HG03095 (cell line): Measurements from ENCODE around the gene ALDH5A1.

Experiments used
- ATAC-seq: cut with Tn5 transposase; IDR thresholded peaks from one replicate; pipeline ENCODE4 v1.9.1; 2021; ENCODE audit warnings: moderate library complexity; ENCODE audit not compliant: unreplicated experiment

The ALDH5A1 gene

DNA sequence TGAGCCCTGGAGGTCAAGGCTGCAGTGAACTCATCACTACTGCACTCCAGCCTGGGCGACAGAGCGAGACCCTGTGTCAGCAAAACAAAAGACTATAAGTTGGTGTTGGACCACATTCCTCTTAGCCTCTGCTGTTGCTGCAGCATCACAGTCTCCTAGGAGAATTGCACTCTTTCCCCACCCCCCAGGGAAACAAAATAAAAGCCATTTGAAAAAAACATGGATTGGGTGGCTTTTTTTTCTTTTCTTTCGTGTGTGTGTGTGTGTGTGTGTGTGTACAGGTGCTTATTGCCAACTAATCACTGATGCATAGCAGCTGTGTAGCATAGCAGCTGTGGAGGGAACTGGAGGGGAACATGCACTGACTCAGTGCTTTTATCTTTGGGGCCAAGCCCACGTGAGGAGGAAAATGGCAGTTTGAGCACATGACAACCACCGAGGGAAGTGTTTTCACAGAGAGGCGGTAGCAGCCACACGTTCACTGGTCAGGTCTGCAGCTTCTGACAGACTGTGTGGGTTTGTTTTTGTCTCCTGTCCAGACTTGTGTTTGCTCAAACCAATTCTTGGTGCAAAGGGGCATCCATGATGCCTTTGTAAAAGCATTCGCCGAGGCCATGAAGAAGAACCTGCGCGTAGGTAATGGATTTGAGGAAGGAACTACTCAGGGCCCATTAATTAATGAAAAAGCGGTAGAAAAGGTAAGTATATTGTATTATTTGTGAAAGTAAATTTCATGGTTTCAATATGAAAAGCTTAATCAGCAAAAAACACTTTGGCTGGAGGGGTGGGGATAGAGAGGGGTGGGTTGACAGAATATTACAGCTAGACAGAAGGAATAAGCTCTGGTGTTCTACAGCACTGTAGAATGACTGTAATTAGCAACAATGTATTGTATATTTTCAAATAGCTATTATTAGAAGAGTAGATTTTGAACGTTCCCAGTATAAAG, 27.7 kb downstream of the ALDH5A1 start:
- ATAC-seq: no peak

DNA sequence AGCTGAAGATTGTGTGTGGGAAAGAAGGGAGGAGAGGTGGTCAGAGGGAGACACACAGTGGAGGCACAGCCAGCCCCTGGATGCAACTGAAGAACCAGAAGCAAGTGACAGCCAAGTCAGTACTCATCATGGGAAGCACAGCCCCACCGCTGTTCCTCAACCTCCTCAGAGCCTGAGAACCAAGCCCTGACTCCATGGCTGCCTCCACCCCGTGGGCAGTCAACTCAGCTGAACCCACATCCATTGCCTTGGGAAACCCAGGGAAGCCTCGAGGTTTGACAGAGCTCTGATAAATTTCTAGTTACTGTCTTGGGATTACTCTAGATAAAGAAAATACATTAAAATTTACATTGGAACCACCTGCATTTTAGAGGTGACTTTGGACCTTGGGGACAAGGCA, 29.6 kb downstream of the ALDH5A1 start:
- ATAC-seq: no peak

DNA sequence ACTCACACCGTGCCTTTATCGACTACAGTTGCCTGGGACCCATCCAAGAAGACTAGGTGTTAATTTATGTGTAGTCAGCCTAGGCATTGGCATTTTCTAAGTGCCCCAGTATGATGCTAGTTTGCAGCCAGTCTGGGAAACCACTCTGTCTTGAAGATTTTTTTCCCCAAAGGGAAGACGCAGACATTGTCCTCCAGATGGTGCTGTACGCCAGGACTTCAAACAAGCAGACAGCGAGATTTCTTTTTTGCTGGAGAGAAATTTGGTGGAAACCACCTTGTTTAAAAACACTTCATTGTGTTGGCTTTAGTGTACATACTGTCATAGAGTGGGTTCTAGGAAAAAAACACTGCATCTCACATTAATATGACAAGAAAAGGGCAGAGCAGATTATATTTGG, 30.0 kb downstream of the ALDH5A1 start:
- ATAC-seq: no peak

DNA sequence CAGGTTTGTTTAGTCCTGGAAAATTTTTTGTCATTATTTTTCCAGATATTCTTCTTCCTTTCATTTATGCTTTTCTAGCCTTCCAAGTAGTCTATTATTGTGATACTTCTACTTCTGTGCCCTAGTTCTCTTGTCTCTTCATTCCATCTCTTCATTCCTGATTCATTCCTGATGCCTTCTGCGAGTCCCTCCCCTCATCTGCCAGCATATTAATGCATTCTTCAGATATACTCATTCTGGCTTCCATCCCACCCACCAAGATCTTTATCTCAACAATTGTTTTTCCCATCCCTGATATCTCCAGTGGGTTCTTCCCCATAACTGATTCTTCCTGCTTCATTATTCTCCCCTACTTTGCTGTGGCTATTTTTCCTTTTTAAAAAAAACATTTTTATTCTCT, 35.2 kb downstream of the ALDH5A1 start:
- no peak for ATAC-seq

DNA sequence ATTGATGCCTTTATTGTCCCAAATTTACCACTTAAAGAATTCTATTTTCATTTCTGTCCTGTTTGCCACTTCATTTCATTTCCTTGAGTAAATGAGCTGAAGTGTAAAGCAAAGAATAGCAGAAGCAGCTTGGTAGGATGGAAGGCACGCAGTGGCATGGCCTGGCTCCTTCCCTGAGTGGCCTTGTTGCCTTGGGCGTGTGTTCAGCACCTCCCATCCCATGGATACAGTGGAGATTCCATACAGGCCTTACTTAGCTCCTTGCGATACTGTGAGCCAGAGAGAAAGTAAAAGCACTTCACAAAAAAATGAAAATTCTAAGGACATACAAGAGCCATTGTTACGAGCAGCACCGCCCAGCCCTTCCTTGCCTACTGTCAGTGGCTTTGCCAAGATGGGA, 39.6 kb downstream of the ALDH5A1 start:
- no peak for ATAC-seq

DNA sequence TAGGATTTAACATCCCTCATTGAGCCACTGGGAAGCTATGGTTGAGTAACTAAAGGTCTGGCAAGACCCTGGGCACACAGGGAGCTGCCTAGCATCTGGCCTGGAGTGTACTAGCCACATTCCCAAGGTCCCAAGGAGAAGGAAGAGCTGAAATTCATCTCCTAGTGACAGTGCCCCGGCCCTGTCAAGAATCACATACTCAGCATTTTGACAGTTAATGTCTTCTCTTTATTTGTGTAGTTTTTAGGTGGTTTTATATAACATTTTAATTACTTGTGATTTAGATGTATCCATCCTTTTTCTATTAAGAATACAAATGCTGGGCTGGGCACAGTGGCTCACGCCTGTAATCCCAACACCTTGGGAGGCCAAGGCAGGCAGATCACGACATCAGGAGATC, 40.4 kb downstream of the ALDH5A1 start:
- ATAC-seq: no peak

DNA sequence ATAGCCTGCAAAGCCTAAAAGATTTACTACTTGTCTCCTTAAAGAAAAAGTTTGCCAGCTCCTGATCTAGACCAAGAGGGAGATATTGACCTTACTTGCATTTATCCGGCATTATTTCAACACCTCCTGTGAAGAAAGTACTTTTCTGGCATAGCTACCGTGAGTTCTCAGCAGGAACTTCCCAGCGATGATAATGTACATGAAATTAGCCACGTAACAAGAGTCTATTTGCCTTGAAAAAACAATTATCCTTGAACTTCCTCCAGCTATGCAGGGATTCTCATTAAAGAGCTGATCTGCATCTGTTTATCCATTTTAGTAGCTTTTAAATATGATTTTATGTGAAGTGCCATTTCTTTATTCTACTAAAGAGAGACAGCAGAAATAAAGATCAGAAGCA, 41.7 kb downstream of the ALDH5A1 start:
- no peak for ATAC-seq

DNA sequence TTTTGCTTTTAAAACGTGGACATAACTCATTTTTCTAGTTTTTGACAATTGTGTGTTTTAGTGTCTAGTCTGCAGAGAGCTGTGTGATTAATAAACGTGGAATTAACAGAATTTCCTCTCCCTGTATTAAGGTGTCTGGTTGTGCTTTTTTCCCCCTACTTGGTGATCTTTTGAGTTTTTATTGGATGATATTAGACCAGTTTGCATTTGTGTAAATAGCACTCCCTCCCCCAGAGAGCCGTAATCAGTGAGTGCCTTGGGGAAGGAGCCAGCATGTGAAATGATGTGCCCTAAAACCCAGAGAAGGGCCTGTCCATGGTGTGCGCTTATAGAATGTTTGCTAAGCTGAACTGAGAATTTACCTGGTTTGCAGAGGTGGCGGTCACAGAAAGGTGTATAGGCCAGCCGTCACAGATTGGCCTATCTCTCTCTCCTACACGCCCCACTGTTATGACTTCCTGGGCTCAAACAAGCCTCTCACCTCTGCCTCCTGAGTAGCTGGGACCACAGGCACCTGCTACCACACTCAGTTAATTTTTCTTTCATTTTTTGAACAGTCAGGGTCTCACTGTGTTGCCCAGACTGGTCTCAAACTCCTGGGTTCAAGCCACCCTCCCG, 42.4 kb downstream of the ALDH5A1 start:
- no peak for ATAC-seq

DNA sequence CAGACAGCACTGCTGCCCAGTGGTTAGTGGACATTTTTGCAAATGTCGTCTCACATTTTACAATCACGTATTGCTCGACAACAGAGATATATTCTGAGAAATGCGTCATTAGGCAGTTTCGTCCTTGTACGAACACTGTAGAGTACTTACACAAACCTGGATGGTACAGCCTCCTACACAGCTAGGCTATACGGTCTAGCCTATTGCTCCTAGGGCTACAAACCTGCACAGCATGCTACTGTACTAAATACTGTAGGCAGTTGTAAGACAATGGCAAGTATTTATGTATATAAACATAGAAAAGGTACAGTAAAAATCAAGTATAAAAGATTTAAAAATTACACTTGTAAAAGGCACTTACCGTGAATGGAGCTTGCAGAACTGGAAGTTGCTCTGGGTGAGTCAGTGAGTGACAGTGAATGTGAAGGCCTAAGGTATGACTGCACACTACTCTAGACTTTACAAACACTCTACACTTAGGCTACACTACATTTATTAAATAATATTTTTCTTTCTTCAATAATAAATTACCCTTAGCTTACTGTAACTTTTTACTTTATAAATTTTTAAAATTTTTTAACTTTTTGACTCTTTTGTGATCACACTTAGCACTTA, 43.1 kb downstream of the ALDH5A1 start:
- ATAC-seq: no peak

DNA sequence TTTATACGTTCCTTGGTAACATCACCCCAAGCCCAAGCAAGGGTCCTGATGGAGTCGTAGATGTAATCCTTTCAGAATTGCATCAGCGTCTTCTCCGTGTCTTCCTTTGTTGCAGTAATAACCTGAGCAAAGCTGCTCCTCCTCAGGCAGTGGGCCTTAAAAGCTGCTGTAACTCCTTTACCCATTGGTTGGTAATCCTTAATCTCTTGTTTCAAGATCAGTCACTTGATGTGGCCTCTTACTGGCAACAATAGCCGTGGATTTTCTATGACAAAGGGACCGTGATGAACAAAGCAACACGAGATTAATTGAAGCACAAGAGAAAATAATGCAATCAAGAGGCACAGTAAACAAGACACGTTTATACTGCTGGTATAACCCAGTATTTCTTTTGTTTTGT, 44.6 kb downstream of the ALDH5A1 start:
- ATAC-seq: no peak

DNA sequence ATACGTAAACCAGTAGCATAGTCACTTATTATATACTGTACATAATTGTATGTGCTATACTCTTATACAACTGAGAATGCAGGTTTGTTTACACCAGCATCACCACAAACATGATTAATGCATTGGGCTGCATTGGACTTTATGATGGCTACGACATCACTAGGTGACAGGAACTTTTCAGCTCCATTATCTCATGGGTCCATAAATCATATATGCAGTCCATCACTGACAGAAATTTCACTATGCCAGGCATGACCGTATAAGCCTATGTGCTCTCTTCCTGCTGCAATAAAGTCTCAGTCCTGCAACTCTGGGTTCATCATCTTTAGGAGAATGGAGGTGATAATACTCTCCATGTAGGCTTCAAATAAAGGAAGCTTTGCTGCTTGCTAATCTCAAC, 45.4 kb downstream of the ALDH5A1 start:
- ATAC-seq: no peak

DNA sequence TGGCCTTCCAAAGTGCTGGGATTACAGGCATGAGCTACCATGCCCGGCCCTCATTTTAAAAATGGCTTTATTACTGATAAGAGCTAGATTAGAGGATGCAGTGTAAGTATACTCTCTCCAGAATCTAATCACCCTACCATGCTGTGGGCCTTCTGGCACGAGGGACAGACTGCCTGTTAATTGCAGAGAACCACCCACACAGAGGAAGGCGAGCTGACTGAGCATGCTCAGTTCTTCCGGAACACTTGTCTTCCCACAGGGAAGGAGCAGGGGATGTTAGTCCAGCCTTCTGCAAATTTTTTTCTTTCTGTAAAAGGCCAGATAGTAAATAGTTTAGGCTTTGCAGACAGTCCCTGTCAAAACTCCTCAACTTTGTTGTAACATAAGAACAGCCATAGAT, 48.9 kb downstream of the ALDH5A1 start:
- ATAC-seq: no peak

DNA sequence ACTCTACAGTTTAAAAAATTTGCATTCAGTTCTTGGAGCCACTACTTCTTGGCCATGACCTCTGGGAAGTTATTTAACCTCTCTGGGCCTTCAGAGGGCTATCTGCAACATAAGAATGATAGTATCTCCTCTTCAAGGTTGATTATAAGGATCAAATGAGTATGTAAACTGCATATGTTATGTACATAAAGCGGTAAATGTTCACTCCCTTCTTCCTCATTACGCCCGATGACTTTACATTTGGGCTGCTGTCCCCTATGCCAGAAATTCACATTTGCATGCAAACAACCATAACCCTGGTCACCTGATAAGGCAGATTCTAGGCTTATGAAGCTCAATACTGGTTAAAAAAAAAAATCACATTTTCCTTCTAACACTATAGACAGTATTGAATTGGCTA, 50.4 kb downstream of the ALDH5A1 start:
- no peak for ATAC-seq

DNA sequence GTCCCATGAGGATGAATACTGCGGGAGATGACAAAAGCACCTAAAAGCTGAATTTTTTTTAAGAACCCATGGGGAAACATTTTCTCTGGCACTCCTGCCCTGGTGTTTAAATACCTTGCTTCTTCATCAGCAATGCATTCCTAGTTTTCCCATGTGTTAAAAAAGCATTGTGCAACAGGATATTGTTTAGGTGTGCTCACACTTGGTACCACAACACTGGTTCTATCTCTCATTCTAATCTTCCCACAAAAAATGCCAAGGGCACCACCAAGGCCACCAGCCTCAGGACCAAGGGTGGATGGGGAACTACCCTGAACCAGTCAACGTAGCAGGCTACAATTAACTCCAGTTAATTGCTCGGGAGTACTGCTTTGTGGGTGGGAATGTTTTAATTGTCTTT, 50.9 kb downstream of the ALDH5A1 start:
- ATAC-seq: no peak

DNA sequence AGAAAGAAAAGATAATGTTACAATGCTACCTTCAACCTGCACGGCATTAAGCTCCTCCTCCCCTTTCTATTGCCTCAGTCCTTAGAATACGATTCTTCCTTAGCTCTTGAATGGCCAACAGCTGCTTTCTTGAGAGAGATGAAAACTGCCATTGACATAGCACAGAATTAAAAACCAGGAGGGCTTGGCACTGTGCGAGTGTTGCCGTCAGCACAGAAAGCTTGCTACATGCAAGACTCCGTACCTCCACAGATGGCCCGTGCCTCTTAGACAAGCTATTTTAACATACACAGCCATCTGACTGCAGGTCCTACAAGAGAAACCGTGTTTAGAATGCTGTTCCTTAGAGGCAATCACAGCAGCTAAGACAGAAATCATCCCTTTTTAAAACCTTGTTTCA, 51.7 kb downstream of the ALDH5A1 start:
- ATAC-seq: no peak

DNA sequence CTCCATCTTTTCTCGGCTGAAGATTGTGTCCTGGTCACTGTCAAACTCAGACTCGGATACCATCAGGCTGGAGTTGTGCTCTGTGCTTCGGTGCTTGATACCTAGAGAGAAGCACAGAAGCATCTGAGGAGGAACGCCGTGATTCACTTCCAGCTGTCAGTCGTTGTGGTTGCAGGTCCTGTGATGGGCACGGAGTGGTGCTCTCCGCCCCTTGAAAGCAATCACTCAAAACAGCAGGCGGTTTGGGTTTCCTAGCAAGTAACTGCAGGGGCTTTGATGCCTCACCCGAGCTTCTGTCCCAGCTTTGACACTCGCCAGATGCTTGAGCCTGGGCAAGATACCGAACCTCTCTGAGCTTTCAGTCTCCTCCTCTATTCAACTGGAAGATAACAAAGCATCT, 52.5 kb downstream of the ALDH5A1 start:
- no peak for ATAC-seq

DNA sequence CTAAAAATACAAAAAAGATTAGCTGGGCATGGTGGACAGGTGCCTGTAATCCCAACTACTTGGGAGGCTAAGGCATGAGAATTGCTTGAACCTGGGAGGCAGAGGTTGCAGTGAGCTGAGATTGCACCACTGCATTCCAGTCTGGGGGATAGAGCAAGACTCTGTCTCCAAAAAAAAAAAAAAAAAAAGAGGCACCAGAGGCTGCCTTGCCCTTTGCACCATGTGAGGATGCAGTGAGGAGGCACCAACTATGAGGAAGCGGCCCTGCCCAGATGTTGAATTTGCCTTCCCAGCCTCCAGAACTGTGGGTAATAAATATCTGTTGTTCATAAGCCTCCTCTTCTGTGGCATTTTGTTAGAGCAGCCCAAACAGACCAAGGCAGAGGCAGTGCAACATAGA, 54.4 kb downstream of the ALDH5A1 start:
- ATAC-seq: no peak

DNA sequence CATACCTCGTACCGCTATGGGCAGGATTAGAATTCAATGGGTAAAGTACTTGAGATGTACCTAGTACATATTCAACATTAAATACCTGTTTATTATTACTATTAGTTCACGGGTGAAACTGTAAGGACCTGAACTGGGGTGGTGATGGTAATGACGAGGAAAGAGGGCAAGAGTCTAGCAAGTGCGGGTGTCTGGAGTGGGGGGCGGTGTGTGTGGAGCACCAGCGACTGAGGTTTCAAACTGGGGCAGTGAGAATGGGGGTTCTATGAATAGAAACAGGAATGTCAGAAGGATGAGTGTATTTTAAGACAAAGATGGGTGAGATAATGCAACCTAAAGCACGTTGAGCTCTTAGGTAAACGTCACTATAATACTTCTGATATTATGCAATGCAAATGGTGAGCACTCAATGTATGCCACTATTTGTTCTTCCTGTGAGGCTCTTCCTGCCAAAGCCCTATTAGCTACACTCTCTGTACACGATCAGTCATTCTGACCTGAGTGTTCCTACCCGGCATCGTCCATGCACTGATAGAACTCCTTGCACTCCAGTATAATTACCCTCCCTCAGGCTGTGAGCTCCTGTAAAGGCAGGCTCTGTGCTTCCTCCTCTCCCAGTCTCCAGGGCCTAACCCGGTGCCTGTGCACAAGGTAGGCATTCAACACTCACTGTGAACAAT, 55.0 kb downstream of the ALDH5A1 start:
- ATAC-seq: no peak

DNA sequence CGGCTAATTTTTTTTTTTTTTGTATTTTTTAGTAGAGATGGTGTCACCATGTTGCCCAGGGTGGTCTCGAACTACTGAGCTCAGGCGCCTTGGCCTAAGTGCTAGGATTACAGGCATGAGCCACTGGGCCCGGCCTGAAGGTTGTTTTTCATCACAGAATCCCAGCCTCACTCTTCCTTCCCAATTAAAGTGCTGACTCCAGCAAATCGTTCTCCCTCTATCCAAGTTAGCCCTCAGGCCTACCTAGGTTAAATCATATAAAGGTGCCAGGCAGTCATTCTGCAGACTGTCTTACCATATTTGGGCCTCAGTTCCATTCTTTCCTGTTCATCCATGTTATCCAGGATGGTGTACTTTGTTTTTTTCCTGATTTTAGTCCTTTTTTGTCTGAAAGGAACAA, 56.4 kb downstream of the ALDH5A1 start:
- no peak for ATAC-seq

DNA sequence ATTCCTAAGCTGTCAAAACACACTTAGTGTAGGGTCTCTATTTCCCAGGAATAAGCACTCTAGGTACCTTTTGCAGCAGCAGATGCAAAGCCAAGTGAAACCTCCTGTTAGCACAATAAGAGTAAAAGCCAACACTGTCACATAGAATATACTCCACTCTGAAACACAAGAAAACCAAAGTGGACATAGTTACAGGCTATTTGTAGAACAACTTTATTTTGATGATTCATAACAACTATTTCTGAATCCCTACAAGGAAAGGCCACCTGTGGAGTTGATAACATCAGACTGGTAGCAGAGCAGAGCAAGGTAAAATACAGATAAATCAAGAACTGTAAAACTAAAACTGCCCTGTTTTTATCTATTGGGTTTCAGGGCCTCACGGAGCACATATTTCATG, 59.7 kb downstream of the ALDH5A1 start:
- peak; percentile 70 for ATAC-seq

DNA sequence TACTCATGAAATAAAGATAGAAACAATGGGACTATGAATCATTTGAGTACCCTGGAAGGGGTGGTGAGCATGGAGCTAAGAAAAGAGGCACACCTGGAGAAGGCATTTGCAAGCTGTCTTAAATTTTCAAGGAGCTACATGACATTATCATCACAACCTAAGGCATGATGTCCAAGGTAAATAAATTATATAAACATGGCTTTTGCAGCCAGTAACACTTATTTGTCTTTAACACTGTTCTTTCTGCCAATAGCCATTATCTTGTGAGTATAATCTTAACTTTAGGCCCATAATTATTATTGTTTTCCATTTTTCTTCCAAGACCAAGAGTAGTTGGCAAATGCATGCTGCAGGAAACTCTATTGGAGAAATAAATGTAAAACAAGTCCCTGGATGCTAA, 63.7 kb downstream of the ALDH5A1 start:
- no peak for ATAC-seq

DNA sequence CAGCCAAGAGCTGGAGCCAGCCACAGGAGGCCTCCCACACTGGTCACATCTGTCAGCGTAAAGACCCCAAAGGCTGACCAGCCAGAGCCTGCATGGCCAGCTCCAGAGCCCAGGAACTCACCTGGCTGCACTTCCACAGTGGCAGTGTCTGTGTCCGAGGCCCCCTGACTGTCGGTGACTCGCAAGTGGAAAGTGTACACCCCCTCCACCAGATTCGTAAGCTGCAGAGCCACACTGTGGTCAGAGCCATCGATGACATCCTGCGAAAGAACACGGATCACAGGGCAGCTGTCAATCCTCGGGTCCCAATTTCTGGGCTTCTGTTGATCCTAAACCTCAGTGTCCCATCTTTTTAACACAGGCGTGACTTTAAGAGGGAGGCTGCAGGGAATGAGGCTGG, 69.3 kb downstream of the ALDH5A1 start:
- no peak for ATAC-seq
